Measurements from ENCODE around the gene PCAT6. TPM values are rescaled to one million over a fixed set of nuclear protein-coding genes. Genes with fewer than 3 reads are reported as not detected.

PCAT6 gene
- total and polyA plus RNA-seq, 2 of the 8 experiments (the other 6 are each of a cell fraction or from before 2014, with no cell fraction given), result 4.6 to 14.7 TPM

DNA sequence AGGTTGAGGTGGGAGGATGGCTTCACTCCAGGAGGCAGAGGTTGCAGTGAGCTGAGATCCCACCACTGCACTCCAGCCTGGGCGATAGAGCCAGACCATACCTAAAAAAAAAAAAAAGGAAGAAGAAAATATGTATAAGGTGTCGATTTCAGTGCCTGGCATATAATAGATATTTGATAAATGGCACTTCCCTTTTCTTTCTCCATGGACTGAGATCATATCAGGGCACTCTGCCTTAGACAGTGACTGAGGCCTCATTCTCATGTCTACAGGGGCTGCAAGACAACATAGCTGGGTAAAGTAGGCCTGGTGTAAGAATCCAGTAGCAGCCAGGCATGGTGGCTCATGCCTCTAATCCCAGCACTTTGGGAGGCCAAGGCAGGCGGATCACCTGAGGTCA, 21.2 kb downstream of the PCAT6 start:
- H3K4ac ChIP-seq (replicated peaks; ENCODE audit: insufficient read length, low read depth, low read length), result no peak overlapping the region
- H3K23me2 ChIP-seq (ENCODE audit: low read depth, low read length), result no peaks in the 10 kb centered on the region
- no peak overlapping the region for H2BK5ac ChIP-seq (ENCODE audit: low read depth, low read length)
- WGBS, 2 experiments (ENCODE audit: extremely low coverage in 1 of 2, insufficient coverage in 1 of 2, insufficient read length in 1 of 2, insufficient replicate concordance in 2 of 2, low coverage in 1 of 2, low lambda C conversion rate in 2 of 2, missing lambda C conversion rate in 1 of 2), result 95% methylated on average over 2 of the region's 3 CpGs; no CpG with 5 or more reads in 1 of the 2 experiments
- H3K23ac ChIP-seq (ENCODE audit: insufficient read length), result no peak overlapping the region
- H3K18ac ChIP-seq (ENCODE audit: extremely low read depth, low read length), result no peak overlapping the region
- TF ChIP-seq KDM5A (IDR thresholded peaks at IDR 0.05; ENCODE audit: low read length) (no peak), TCF12 (IDR thresholded peaks at IDR 0.05; ENCODE audit: low read depth, low read length) (no peak), SP1 (IDR thresholded peaks at IDR 0.05; ENCODE audit: low read depth, low read length) (no peak), BRCA1 (IDR thresholded peaks at IDR 0.05; ENCODE audit: low read depth, low read length) (no peak), TAF7 (optimal IDR thresholded peaks at IDR 0.05; ENCODE audit: borderline replicate concordance, low read depth, low read length) (no peak)
- TF ChIP-seq, protein P1, sequence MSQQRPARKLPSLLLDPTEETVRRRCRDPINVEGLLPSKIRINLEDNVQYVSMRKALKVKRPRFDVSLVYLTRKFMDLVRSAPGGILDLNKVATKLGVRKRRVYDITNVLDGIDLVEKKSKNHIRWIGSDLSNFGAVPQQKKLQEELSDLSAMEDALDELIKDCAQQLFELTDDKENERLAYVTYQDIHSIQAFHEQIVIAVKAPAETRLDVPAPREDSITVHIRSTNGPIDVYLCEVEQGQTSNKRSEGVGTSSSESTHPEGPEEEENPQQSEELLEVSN (IDR thresholded peaks at IDR 0.05), result no peak
- H3K9me3 ChIP-seq (ENCODE audit: insufficient read depth in 2 of 2, low read depth in 1 of 2, low read length in 1 of 2), result no peaks in the 10 kb centered on the region
- no peak overlapping the region for H4K91ac ChIP-seq (replicated peaks; ENCODE audit: insufficient read length, low read length)
- H2BK120ac ChIP-seq (replicated peaks; ENCODE audit: low read depth, low read length), result no peak overlapping the region
- no peak overlapping the region for H4K5ac ChIP-seq (ENCODE audit: insufficient read length, low read depth, low read length)
- no peak overlapping the region for H2AFZ ChIP-seq (ENCODE audit: low read length)
- H3K27me3 ChIP-seq (replicated peaks in 1 of 4; ENCODE audit: control insufficient read depth in 3 of 4, extremely low read depth in 1 of 4, insufficient read depth in 3 of 4, low read length in 3 of 4), result no peaks in the 10 kb centered on the region
- no peak overlapping the region for H3K14ac ChIP-seq (ENCODE audit: insufficient read length)
- DNase-seq (ENCODE audit: low read depth in 1 of 2, low spot score in 2 of 2) (no peak), FAIRE-seq (no peak)
- no peak overlapping the region for H3K4me3 ChIP-seq (ENCODE audit: extremely low read depth in 1 of 4, insufficient read depth in 2 of 4, low read depth in 3 of 4, low read length in 4 of 4)
- CTCF ChIA-PET (ENCODE audit: partially characterized antibody), result interaction anchor here (0.8 to 1.0 kb wide), 3 partner anchors 21 to 111 kb away, joined by 3 read pairs; no protein-coding TSS in a partner anchor
- no peak overlapping the region for H3K27ac ChIP-seq (ENCODE audit: low read depth, low read length)
- H2AK5ac ChIP-seq (ENCODE audit: low read depth, low read length), result no peak overlapping the region
- H3K79me2 ChIP-seq (ENCODE audit: control insufficient read depth in 1 of 2, insufficient read depth in 2 of 2, low read length in 2 of 2), result no peaks in the 10 kb centered on the region
- H4K8ac ChIP-seq (ENCODE audit: extremely low read depth, insufficient read depth, low read length), result no peak overlapping the region; the same call in 1 of the 2 replicates
- H3K56ac ChIP-seq (replicated peaks; ENCODE audit: insufficient read length, low read depth, low read length), result no peak overlapping the region
- H2BK12ac ChIP-seq (ENCODE audit: low read depth, low read length), result no peak overlapping the region
- H2BK15ac ChIP-seq (ENCODE audit: low read length), result no peak overlapping the region
- POLR2A ChIA-PET (ENCODE audit: partially characterized antibody), result interaction anchor here (1.0 to 1.4 kb wide), 2 partner anchors 21 to 30 kb away, joined by 3 to 4 read pairs; partner anchors contain the start of gene PCAT6
- H3K36me3 ChIP-seq (ENCODE audit: control insufficient read depth in 2 of 4, insufficient read depth in 4 of 4, low read length in 3 of 4), result no peaks in the 10 kb centered on the region
- no peaks in the 10 kb centered on the region for H4K20me1 ChIP-seq (replicated peaks in 1 of 2; ENCODE audit: control insufficient read depth in 1 of 2, insufficient read depth in 2 of 2, low read length in 2 of 2)
- no peaks in the 10 kb centered on the region for H3K79me1 ChIP-seq (ENCODE audit: low read depth, low read length)
- no peak overlapping the region for H3K4me2 ChIP-seq (ENCODE audit: insufficient read depth in 1 of 2, low read depth in 2 of 2, low read length in 2 of 2)
- peaks cover 0 to 6% (median 5%) of the 10 kb centered on the region in 4 experiments; a peak in 6 of 7 replicates for H3K4me1 ChIP-seq (replicated peaks in 1 of 4; ENCODE audit: control insufficient read depth in 3 of 4, insufficient read depth in 4 of 4, low read length in 3 of 4)
- H2BK20ac ChIP-seq (ENCODE audit: low read length), result no peak overlapping the region
- H3K9ac ChIP-seq (replicated peaks in 1 of 4; ENCODE audit: extremely low read depth in 1 of 4, low read depth in 3 of 4, low read length in 3 of 4), result no peak overlapping the region
